OCI-LY7 (cell line): ENCODE data around the gene BORCS8. TPM values are rescaled to one million over a fixed set of nuclear protein-coding genes. Genes with fewer than 3 reads are reported as not detected.
"Not testable (repeated sequence)": the region's sequence is repeated elsewhere in the genome, so short reads cannot be mapped to it uniquely, and the experiment has no call there.

Source experiments
- BruUV-seq: library from RNA; stranded (reverse); fragments of 400-500 nt; replicated peaks from 2 replicates; lab custom pipeline; 2021; lab: Mats Ljungman, UMichigan
- CTCF ChIA-PET: fragments of 300-600 bp; sonication (Branson Sonifier 250); formaldehyde crosslinking; loops from one replicate; lab custom pipeline; 2022; ENCODE audit warnings: antibody characterized with exemption; ENCODE audit not compliant: unreplicated experiment; lab: Charles Lee
- POLR2A ChIA-PET: fragments of 300-600 bp; sonication (Branson Sonifier 250); formaldehyde crosslinking; loops from one replicate; lab custom pipeline; 2022; ENCODE audit warnings: antibody characterized with exemption; lab: Charles Lee
- DNase-seq: peaks from one replicate; pipeline ENCODE4 v3.0.0-alpha.2; 2015; ENCODE audit warnings: low spot score
- H2AFZ ChIP-seq: fragments of 200-600 bp; sonication (generic), shearing (Covaris generic); 2 replicates; pipeline ENCODE4 v1.6.1; 2014; ENCODE audit warnings: mild to moderate bottlenecking, antibody characterized with exemption, low read length, moderate library complexity
- H3K27ac ChIP-seq: fragments of 200-600 bp; sonication (generic); 2 replicates; pipeline ENCODE4 v1.5.1; 2014; ENCODE audit warnings: mixed run types, low read depth, mild to moderate bottlenecking, moderate library complexity, low read length, inconsistent platforms; ENCODE audit not compliant: poor library complexity, severe bottlenecking
- H3K36me3 ChIP-seq: fragments of 200-600 bp; sonication (generic); 2 replicates; pipeline ENCODE4 v1.6.1; 2014; ENCODE audit warnings: mild to moderate bottlenecking, antibody characterized with exemption, low read length, moderate library complexity, mixed read lengths; ENCODE audit not compliant: insufficient read depth
- H3K4me1 ChIP-seq: fragments of 200-600 bp; sonication (generic); 2 replicates; pipeline ENCODE4 v1.5.1; 2014; ENCODE audit warnings: mild to moderate bottlenecking, low read length; ENCODE audit not compliant: insufficient read depth, poor library complexity, severe bottlenecking
- H3K4me2 ChIP-seq: fragments of 200-600 bp; sonication (generic); 2 replicates; pipeline ENCODE4 v1.6.1; 2014; ENCODE audit warnings: mild to moderate bottlenecking, low read length
- H3K4me3 ChIP-seq: fragments of 200-600 bp; sonication (generic); 2 replicates; pipeline ENCODE4 v1.5.1; 2014; ENCODE audit warnings: mild to moderate bottlenecking, low read depth, low read length; ENCODE audit not compliant: poor library complexity, severe bottlenecking
- H3K79me2 ChIP-seq: fragments of 200-600 bp; sonication (generic); 2 replicates; pipeline ENCODE4 v1.6.1; 2016; ENCODE audit warnings: low read depth, mild to moderate bottlenecking, low read length, moderate library complexity, mixed read lengths; ENCODE audit not compliant: insufficient read depth
- H3K9me2 ChIP-seq: fragments of 200-600 bp; sonication (generic); 2 replicates; pipeline ENCODE4 v1.6.1; 2016; ENCODE audit warnings: mild to moderate bottlenecking, low read length, mixed read lengths; ENCODE audit not compliant: insufficient read depth
- H3K9me3 ChIP-seq: fragments of 200-600 bp; sonication (generic); 2 replicates; pipeline ENCODE4 v1.6.1; 2014; ENCODE audit warnings: mild to moderate bottlenecking, mixed run types, low read length, mixed read lengths
- H4K20me1 ChIP-seq: fragments of 200-600 bp; sonication (generic); 2 replicates; pipeline ENCODE4 v1.6.1; 2014; ENCODE audit warnings: mild to moderate bottlenecking, antibody characterized with exemption, low read length, moderate library complexity, mixed read lengths; ENCODE audit not compliant: insufficient read depth
- EZH2phosphoT487 ChIP-seq: fragments of 200-600 bp; sonication (generic); IDR thresholded peaks from 2 replicates; pipeline ENCODE4 v1.6.1; 2018; ENCODE audit warnings: low read depth, borderline replicate concordance, mild to moderate bottlenecking, mixed run types, antibody characterized with exemption, low read length, moderate library complexity, mixed read lengths
- intact Hi-C: fragments of 100-400 bp; cut with micrococcal nuclease; formaldehyde crosslinking; loops from one replicate; pipeline ENCODE4 v1.10.0; 2022; ENCODE audit not compliant: unreplicated experiment
- total RNA-seq, 2 experiments: library from RNA; depleted of rRNA in 1 of 2; stranded (reverse); fragments of >200 nt in 1 of 2; shearing (Covaris generic) in 1 of 2; gene quantifications; 2 replicates each; pipeline ENCODE4 v1.2.3, GENCODE V29; 2014 to 2022
- TF ChIP-seq, protein P1 (sequence below): fragments of 200-600 bp; sonication (generic); conservative IDR thresholded peaks from 2 replicates; pipeline ENCODE4 v1.5.1; 2014; ENCODE audit warnings: mild to moderate bottlenecking, antibody characterized with exemption, low read length, moderate library complexity, mixed read lengths

BORCS8 gene
- total RNA-seq, 2 experiments from 2014 or later, result 39.8 to 40.2 TPM

DNA sequence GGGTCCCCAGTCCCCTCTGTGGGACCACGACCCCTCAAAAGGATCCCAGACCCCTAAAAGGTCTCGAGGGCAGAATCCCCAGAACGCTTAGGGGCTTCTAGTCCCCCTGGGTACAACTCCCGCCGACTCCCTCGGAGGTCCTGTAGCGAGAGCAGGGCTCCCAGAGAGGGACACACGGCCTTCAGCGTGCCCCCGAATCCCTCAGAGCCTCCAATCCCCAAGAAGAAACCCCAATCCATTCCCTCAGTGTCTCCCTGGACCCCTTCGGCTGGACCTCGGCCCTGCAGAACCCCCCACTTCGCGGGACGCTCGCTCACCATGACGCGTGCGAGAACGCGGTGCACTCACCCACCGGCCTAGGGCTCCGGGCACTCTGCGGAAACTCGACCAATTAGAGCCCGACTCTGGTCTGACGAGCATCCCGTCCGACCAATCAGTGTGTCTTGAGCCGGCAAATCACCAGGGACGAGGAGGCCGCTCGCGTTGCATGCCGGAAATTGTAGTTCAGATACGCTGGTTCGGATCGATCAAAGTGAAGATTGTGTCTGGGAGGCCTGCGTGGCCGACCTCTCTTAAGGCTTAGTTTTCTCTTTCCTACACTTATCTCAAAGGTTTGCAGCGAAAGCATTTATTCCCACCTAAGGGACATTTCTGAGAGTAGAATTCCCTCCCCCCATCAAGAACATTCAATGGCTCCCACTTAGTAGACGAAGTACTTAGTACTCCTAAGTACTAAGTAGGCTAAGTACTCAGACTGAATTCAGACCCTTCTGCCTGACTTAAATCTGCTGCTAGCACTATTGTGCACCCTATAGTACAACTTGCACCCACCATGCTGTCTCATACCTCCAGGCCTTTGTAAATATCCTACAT is 53.6 kb downstream of the BORCS8 start, which contains the start of gene TMEM161A:
TSS of gene TMEM161A (minus strand) at position 370 of the 873 bp plus-strand sequence. CDS start at position 320, 50 bp downstream.
- peak; percentile 98 for DNase-seq
- no TSS peak for BruUV-seq

DNA sequence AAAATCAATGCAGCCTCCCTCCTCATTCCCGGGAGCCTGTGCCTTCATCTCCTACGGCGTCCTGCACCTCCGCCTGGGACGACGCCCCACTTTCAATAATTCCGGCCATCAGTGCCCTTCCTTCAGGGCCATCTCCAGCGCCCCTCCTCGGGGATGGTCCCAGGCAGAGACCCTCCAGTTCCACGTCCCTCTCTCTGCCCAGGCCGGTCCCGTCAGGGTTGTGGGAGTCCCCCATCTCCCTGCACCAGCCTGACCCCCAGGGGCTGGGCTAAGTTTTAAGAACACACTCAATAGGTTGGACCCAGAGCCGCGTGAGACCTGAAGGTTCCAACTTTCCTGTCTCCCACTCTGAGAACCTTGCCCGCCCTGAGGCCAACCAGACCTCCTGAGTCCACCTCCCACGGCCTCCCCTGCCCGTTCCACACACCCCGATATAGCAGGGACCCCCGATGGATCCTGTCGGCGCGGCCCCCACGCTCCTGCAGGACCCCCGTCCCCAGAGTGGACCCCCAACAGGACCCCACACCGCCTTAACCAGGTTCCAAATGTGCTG is 54.3 kb downstream of the BORCS8 start:
- H3K36me3 ChIP-seq, result peaks cover 15% of the 10 kb centered on the region
- POLR2A ChIA-PET, result no interaction called here
- H3K79me2 ChIP-seq, result peaks cover 10% of the 10 kb centered on the region; the same call in 1 of the 2 replicates
- CTCF ChIA-PET, result no interaction called here
- TF ChIP-seq, protein P1, sequence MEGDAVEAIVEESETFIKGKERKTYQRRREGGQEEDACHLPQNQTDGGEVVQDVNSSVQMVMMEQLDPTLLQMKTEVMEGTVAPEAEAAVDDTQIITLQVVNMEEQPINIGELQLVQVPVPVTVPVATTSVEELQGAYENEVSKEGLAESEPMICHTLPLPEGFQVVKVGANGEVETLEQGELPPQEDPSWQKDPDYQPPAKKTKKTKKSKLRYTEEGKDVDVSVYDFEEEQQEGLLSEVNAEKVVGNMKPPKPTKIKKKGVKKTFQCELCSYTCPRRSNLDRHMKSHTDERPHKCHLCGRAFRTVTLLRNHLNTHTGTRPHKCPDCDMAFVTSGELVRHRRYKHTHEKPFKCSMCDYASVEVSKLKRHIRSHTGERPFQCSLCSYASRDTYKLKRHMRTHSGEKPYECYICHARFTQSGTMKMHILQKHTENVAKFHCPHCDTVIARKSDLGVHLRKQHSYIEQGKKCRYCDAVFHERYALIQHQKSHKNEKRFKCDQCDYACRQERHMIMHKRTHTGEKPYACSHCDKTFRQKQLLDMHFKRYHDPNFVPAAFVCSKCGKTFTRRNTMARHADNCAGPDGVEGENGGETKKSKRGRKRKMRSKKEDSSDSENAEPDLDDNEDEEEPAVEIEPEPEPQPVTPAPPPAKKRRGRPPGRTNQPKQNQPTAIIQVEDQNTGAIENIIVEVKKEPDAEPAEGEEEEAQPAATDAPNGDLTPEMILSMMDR, result no peak
- TF ChIP-seq EZH2phosphoT487, result no peak
- peak overlapping the region; percentile 85 for H3K4me3 ChIP-seq
- no peaks in the 10 kb centered on the region for H3K9me2 ChIP-seq
- peak overlapping the region; percentile 95 for H3K4me2 ChIP-seq
- no peaks in the 10 kb centered on the region for H3K9me3 ChIP-seq
- H3K27ac ChIP-seq, result no peak overlapping the region
- H4K20me1 ChIP-seq, result no peaks in the 10 kb centered on the region
- BruUV-seq, result no TSS peak
- intact Hi-C loops, result loop anchor here (2.0 kb wide), 1 partner anchor 73 kb away; no protein-coding TSS in a partner anchor
- peaks cover 15% of the 10 kb centered on the region for H3K4me1 ChIP-seq
- DNase-seq, result no peak
- peak overlapping the region; percentile 49; the same call in 1 of the 2 replicates for H2AFZ ChIP-seq

More for the DNA sequence above, 53.6 kb downstream of the BORCS8 start, which contains the start of gene TMEM161A:
- peak within 1 kb of the TSS; percentile 95 for H3K4me2 ChIP-seq
- peaks cover 19% of the 10 kb centered on the region for H3K4me1 ChIP-seq
- H4K20me1 ChIP-seq, result no peaks in the 10 kb centered on the region
- H2AFZ ChIP-seq, result peak within 1 kb of the TSS; percentile 49; the same call in 1 of the 2 replicates
- POLR2A ChIA-PET, result no interaction called here
- CTCF ChIA-PET, result no interaction called here
- peak within 1 kb of the TSS; percentile 85 for H3K4me3 ChIP-seq
- no peaks in the 10 kb centered on the region for H3K9me3 ChIP-seq
- TF ChIP-seq, protein P1, result no peak
- TF ChIP-seq EZH2phosphoT487, result no peak
- peaks cover 13% of the 10 kb centered on the region; the same call in 1 of the 2 replicates for H3K36me3 ChIP-seq
- no peaks in the 10 kb centered on the region for H3K9me2 ChIP-seq
- intact Hi-C loops, result loop anchor here (2.0 kb wide), 1 partner anchor 74 kb away; no protein-coding TSS in a partner anchor
- no peak within 1 kb of the TSS for H3K27ac ChIP-seq
- H3K79me2 ChIP-seq, result peaks cover 10% of the 10 kb centered on the region; the same call in 1 of the 2 replicates

DNA sequence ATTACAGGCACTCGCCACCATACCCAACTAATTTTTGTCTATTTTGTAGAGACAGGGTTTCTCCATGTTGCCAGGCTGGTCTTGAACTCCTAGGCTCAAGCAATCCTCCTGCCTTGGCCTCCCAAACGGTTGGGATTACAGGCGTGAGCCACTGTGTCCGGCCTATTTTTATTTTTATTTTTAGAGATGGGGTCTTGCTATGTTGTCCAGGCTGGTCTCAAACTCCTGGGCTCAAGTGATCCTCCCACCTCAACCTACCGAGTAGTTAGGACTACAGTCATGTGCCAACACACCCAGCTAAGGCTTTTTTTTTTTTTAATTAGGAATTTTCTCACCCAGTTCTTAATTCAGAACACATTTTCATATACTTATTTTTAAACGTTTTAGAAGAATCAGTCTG is 56.2 kb downstream of the BORCS8 start:
- H4K20me1 ChIP-seq, H3K4me2 ChIP-seq, H3K27ac ChIP-seq, intact Hi-C loops, BruUV-seq, CTCF ChIA-PET, DNase-seq, H3K4me3 ChIP-seq, H3K9me2 ChIP-seq, H2AFZ ChIP-seq, H3K9me3 ChIP-seq: not testable (repeated sequence)
- H3K36me3 ChIP-seq, result peaks cover 24% of the 10 kb centered on the region
- H3K4me1 ChIP-seq, result peaks cover 15% of the 10 kb centered on the region
- POLR2A ChIA-PET, result interaction anchor here (0.6 to 0.8 kb wide), 3 partner anchors 9 to 48 kb away, joined by 3 to 4 read pairs (median 3); partner anchors contain the start of gene MEF2B
- peaks cover 10% of the 10 kb centered on the region; the same call in 1 of the 2 replicates for H3K79me2 ChIP-seq
